DND-41 (cell line): ENCODE data around the gene BTBD10.

ENCODE experiments used
- ATAC-seq: fragments of 200-7000 bp; cut with Tn5 transposase; 3 replicates; pipeline ENCODE4 v1.9.1; 2021; ENCODE audit warnings: low read depth; ENCODE audit not compliant: insufficient read depth
- DNase-seq: peaks from one replicate; pipeline ENCODE4 v3.0.0-alpha.2; 2020
- H2AFZ ChIP-seq: 2 replicates; pipeline ENCODE4 v1.6.0; 2012; ENCODE audit warnings: low read depth, low read length
- H3K27ac ChIP-seq: 2 replicates; pipeline ENCODE4 v1.5.1; 2012; ENCODE audit warnings: low read length, inconsistent platforms
- H3K27me3 ChIP-seq: fragments of 200-600 bp; sonication (generic); 2 replicates; pipeline ENCODE4 v1.6.0; 2012; ENCODE audit warnings: low read length, mild to moderate bottlenecking, inconsistent platforms; ENCODE audit not compliant: insufficient read depth, poor library complexity
- H3K36me3 ChIP-seq: 2 replicates; pipeline ENCODE4 v1.5.1; 2012; ENCODE audit warnings: low read length, inconsistent platforms; ENCODE audit not compliant: insufficient read depth
- H3K4me1 ChIP-seq: 2 replicates; pipeline ENCODE4 v1.5.1; 2012; ENCODE audit warnings: mild to moderate bottlenecking, low read length; ENCODE audit not compliant: insufficient read depth
- H3K4me2 ChIP-seq: 2 replicates; pipeline ENCODE4 v1.6.0; 2012; ENCODE audit warnings: mild to moderate bottlenecking, moderate library complexity, low read length, inconsistent platforms; ENCODE audit not compliant: insufficient read depth
- H3K4me3 ChIP-seq, 2 experiments: fragments of 200-600 bp in 1 of 2; shearing (Covaris generic) in 1 of 2; 2 replicates each; pipeline ENCODE4 v1.5.1; 2012 to 2016; ENCODE audit warnings: inconsistent platforms in 2 of 2, low read length in 2 of 2, mild to moderate bottlenecking in 2 of 2, low read depth in 1 of 2, moderate library complexity in 1 of 2
- H3K79me2 ChIP-seq: 2 replicates; pipeline ENCODE4 v1.6.0; 2012; ENCODE audit warnings: low read length, inconsistent platforms; ENCODE audit not compliant: insufficient read depth
- H3K9ac ChIP-seq: 2 replicates; pipeline ENCODE4 v1.6.0; 2012; ENCODE audit warnings: low read depth, mild to moderate bottlenecking, inconsistent platforms, low read length, moderate library complexity
- H3K9me3 ChIP-seq: 2 replicates; pipeline ENCODE4 v1.5.1; 2012; ENCODE audit warnings: low read length, moderate library complexity, mild to moderate bottlenecking, inconsistent platforms; ENCODE audit not compliant: insufficient read depth, severe bottlenecking
- H4K20me1 ChIP-seq: 2 replicates; pipeline ENCODE4 v1.6.0; 2012; ENCODE audit warnings: low read length; ENCODE audit not compliant: insufficient read depth
- CTCF ChIP-seq: IDR thresholded peaks from 2 replicates; pipeline ENCODE4 v1.5.1; 2012; ENCODE audit warnings: borderline replicate concordance, low read length, moderate library complexity, mild to moderate bottlenecking; ENCODE audit not compliant: poor library complexity, severe bottlenecking; ENCODE audit errors: extremely low read depth
- EZH2 ChIP-seq: IDR thresholded peaks from 3 replicates; pipeline ENCODE4 v1.6.1; 2012; ENCODE audit warnings: borderline replicate concordance, low read depth, mild to moderate bottlenecking, moderate library complexity, low read length, inconsistent platforms; ENCODE audit not compliant: severe bottlenecking

BTBD10 gene

GRCh38 chr11:13461291-13461690, 1.7 kb downstream of the BTBD10 start:
- Histone ChIP-seq H3K4me1 (peaks cover 26% of the 10 kb centered on the region), H3K79me2 (peaks cover 60% of the 10 kb centered on the region), H3K36me3 (no peaks in the 10 kb centered on the region), H3K4me3 (no peak overlapping the region), H2AFZ (no peak overlapping the region), H3K9me3 (no peaks in the 10 kb centered on the region), H3K4me2 (peak overlapping the region; percentile 98), H4K20me1 (no peaks in the 10 kb centered on the region; the same call in 1 of the 2 replicates), H3K27ac (no peak overlapping the region), H3K9ac (no peak overlapping the region), H3K27me3 (no peaks in the 10 kb centered on the region)
- TF ChIP-seq CTCF (no peak), EZH2 (no peak)
- DNase-seq (no peak), ATAC-seq (no peak)

- H3K9ac ChIP-seq = no peak overlapping the region
- H3K79me2 ChIP-seq = peaks cover 85% of the 10 kb centered on the region
- peaks cover 10% of the 10 kb centered on the region for H4K20me1 ChIP-seq
- no peaks in the 10 kb centered on the region for H3K9me3 ChIP-seq
- ATAC-seq = peak; percentile 53; the same call in 1 of the 3 replicates
- H3K4me2 ChIP-seq = no peak overlapping the region
- peaks cover 3% of the 10 kb centered on the region; the same call in 1 of the 2 replicates for H3K4me1 ChIP-seq
- H2AFZ ChIP-seq = no peak overlapping the region
- no peak for DNase-seq
- TF ChIP-seq CTCF (no peak), EZH2 (no peak)
- no peaks in the 10 kb centered on the region for H3K36me3 ChIP-seq
- no peak overlapping the region for H3K4me3 ChIP-seq
- no peaks in the 10 kb centered on the region for H3K27me3 ChIP-seq
- H3K27ac ChIP-seq = no peak overlapping the region
These were observed 12.1 kb downstream of the BTBD10 start for GRCh38 chr11:13450832-13451397.

- DNase-seq = no peak
- TF ChIP-seq EZH2 = no peak
- TF ChIP-seq CTCF = no peak
- Histone ChIP-seq H3K4me3 (no peak overlapping the region), H4K20me1 (peaks cover 14% of the 10 kb centered on the region), H3K9me3 (no peaks in the 10 kb centered on the region), H3K27ac (no peak overlapping the region), H3K4me1 (peaks cover 3% of the 10 kb centered on the region; the same call in 1 of the 2 replicates), H3K9ac (no peak overlapping the region), H3K36me3 (no peaks in the 10 kb centered on the region), H3K4me2 (no peak overlapping the region), H2AFZ (no peak overlapping the region), H3K79me2 (peaks cover 83% of the 10 kb centered on the region), H3K27me3 (no peaks in the 10 kb centered on the region)
- ATAC-seq = no peak
These were observed 13.5 kb downstream of the BTBD10 start for GRCh38 chr11:13449522-13449921.
